22Rv1 (cell line): ENCODE data around the gene ITGA2.
A peak's percentile ranks its signal among the peaks of the same experiment; 100 is the strongest.
"Not testable (repeated sequence)": the region's sequence is repeated elsewhere in the genome, so short reads cannot be mapped to it uniquely, and the experiment has no call there.

Source experiments
- H3K27ac ChIP-seq: fragments of 450-650 bp; 2 replicates; pipeline ENCODE4 v1.5.1; 2017
- ZFX ChIP-seq: fragments of 450-650 bp; IDR thresholded peaks from 2 replicates; pipeline ENCODE4 v1.6.1; 2017; ENCODE audit warnings: antibody characterized with exemption, borderline replicate concordance
- TF ChIP-seq, protein P1 (sequence below): fragments of 450-650 bp; IDR thresholded peaks from 2 replicates; pipeline ENCODE4 v1.5.1; 2017; ENCODE audit warnings: mild to moderate bottlenecking

The ITGA2 gene

DNA sequence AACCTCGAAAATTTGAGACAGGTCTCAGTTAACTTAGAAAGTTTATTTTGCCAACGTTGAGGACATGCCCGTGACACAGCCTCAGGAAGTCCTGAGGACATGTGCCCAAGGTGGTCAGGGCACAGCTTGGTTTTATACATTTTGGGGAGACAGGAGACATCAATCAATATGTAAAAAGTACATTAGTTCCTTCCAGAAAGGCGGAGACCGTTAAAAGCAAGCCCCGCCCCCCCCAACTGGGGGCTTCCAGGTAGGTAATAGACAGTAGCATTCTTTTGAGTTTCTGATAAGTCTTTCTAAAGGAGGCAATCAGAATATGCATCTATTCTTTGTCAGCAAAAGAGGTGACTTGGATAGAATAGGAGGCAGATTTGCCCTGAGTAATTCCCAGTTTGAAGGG is 121.0 kb downstream of the ITGA2 start:
- peak overlapping the region; percentile 61 for H3K27ac ChIP-seq
- no peak for TF ChIP-seq ZFX
- TF ChIP-seq, protein P1, sequence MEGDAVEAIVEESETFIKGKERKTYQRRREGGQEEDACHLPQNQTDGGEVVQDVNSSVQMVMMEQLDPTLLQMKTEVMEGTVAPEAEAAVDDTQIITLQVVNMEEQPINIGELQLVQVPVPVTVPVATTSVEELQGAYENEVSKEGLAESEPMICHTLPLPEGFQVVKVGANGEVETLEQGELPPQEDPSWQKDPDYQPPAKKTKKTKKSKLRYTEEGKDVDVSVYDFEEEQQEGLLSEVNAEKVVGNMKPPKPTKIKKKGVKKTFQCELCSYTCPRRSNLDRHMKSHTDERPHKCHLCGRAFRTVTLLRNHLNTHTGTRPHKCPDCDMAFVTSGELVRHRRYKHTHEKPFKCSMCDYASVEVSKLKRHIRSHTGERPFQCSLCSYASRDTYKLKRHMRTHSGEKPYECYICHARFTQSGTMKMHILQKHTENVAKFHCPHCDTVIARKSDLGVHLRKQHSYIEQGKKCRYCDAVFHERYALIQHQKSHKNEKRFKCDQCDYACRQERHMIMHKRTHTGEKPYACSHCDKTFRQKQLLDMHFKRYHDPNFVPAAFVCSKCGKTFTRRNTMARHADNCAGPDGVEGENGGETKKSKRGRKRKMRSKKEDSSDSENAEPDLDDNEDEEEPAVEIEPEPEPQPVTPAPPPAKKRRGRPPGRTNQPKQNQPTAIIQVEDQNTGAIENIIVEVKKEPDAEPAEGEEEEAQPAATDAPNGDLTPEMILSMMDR, result no peak

DNA sequence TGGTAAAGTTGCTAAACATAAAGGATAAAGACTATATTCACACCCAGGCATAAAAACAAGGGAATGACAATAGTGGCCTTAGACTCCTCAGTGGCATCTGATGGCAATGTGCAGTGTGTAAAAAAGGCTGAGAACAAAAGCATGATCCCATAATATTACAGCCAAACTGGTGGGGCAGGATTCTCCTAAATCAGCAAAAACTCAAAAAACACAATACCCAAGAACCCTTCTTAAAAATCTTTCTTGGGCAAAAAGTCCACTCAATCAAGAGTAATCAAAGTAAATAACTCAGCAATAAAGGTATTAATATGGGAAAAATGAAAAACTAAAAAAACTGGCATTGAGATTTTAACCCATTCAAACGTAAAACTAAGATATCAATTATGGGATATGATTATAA is 122.0 kb downstream of the ITGA2 start:
- H3K27ac ChIP-seq, result no peak overlapping the region
- TF ChIP-seq, protein P1, result no peak
- no peak for TF ChIP-seq ZFX

DNA sequence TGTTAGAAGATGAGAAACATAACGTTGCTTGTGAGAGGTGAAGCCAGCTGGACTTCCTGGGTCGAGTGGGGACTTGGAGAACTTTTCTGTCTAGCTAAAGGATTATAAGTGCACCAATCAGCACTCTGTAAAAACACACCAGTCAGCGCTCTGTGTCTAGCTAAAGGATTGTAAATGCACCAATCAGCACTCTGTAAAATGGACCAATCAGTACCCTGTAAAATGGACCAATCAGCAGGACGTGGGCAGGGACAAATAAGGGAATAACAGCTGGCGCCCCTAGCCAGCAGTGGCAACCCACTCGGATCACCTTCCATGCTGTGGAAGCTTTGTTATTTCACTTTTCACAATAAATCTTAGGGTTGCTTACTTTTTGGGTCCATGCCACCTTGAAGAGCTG is 123.2 kb downstream of the ITGA2 start:
- H3K27ac ChIP-seq, result not testable (repeated sequence)

DNA sequence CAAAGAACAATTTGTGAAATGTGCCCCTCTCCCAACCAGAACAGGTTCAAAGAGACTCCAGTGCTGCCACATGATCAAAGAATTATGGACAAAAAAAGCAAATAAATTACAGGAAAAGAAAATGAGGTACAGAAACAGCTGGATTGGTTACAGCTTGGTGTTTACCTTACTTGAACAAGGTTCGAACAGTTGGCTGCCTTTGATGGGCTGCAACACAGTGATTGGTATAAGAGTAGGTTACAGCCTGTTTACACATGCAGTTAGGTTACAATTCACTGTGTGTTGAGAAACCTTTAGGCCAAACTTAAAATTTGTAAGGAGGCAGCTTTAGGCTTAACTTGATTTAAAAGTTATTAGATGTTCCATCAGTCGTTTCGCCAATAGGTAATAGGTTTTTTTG is 123.8 kb downstream of the ITGA2 start:
- TF ChIP-seq, protein P1, result no peak
- no peak for TF ChIP-seq ZFX
- H3K27ac ChIP-seq, result no peak overlapping the region

DNA sequence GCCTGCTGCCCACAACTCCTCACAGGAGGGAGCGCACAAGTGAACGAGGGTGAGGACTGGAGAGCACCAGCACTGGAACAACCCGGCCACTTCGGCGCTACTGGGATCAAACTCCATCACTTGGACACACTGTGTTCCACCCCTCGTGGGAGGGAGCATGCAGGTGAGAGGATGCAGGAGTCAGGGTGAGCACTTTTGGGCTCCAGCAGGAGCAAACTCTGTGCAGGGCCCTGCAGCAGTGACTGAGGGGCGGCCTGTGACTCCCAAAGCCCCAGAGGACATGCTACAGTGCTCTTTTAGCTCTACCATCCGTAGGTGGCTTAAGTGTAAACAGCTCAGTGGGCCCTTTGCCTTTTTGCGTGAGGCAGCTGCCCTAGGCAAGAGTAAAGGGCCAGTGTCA is 124.8 kb downstream of the ITGA2 start:
- no peak overlapping the region for H3K27ac ChIP-seq
- TF ChIP-seq, protein P1, result no peak
- TF ChIP-seq ZFX, result no peak

DNA sequence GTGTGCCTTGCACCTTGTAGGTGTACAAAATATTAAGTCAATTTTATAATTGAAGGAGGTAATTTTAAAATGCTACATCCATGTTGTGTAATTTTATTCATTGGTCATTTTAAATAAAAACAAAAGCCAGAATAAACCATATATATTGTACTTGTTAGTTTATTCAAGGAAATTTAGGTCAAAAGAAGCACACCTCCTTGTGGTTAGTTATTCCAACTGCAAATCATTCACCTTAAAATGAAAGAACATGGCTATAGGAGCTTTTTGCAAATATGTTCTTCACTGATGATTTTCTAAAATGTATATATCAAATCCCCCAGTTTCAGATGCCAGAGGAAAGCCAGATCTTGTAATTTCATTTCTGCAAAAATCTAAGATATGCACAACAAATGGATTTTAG is 125.8 kb downstream of the ITGA2 start:
- no peak overlapping the region for H3K27ac ChIP-seq
- TF ChIP-seq, protein P1, result peak; percentile 39
- TF ChIP-seq ZFX, result no peak

DNA sequence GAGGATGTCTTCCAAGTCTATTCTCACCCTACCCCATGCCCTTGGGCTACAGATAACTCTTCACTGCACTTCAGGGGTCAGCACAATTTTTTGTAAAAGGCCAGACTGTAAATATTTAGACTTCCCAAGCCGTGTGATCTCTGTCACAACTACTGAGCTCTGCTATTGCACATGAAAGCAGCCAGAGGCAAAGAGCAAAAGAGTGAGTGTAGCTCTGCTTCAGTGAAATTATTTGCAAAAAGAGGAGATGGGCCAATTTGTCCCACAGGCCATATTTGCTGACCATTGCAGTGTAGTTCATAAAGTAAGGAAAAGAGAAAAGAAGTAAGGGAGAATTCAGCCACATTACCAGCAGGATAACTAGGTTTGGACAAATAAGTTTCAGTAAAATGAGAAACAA is 127.4 kb downstream of the ITGA2 start:
- no peak overlapping the region for H3K27ac ChIP-seq
- no peak for TF ChIP-seq ZFX
- TF ChIP-seq, protein P1, result no peak

DNA sequence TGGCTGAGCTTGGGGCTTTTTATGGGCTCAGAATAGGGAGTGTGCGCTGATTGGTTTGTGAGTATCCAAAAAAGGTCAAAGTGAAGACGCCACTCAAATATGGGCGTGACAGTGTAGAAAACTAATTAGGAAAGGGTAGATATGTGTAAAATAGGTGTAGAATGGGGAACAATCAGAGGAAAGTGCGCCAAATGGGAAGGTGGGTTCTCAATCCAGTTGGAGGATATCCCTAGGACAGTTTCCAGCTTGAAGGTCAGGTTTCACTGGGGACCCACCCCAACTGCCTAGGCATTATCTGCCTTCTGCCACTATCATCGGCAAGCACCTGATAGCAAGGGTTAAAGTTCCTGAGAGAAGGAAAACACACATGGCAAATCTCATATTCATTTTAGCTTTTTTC is 129.7 kb downstream of the ITGA2 start:
- TF ChIP-seq, protein P1, result no peak
- TF ChIP-seq ZFX, result no peak
- no peak overlapping the region for H3K27ac ChIP-seq
